Right lobe of liver (tissue), 6 donors: ENCODE results near the gene STK38L. TPM values are rescaled to one million over a fixed set of nuclear protein-coding genes. Genes with fewer than 3 reads are reported as not detected.
"Not testable (repeated sequence)": the region's sequence is repeated elsewhere in the genome, so short reads cannot be mapped to it uniquely, and the experiment has no call there.

ENCODE experiments used
- ATAC-seq, 4 donors: fragments of 200-7000 bp; cut with Tn5 transposase; one replicate each; pipeline ENCODE4 v1.9.1; 2020; ENCODE audit warnings: mild to moderate bottlenecking in 4 of 4, moderate library complexity in 4 of 4
- DNase-seq, 3 donors: peaks; one replicate each; pipeline ENCODE4 v3.0.0-alpha.2; 2020
- H3K27ac ChIP-seq, 3 donors: fragments of 200-600 bp; one replicate each; pipeline ENCODE4 v1.8.0; 2022
- H3K27me3 ChIP-seq, 2 donors: fragments of 200-600 bp; one replicate each; pipeline ENCODE4 v1.8.0; 2022
- H3K36me3 ChIP-seq, 4 donors: fragments of 200-600 bp; sonication (generic) in 1 of 4; one replicate each; pipeline versions ENCODE4 v1.5.1 to v1.8.0; 2017 to 2022; ENCODE audit warnings: control low read depth in 1 of 4
- H3K4me1 ChIP-seq, 4 donors: fragments of 200-600 bp; sonication (generic) in 1 of 4; one replicate each; pipeline versions ENCODE4 v1.5.1 to v1.8.0; 2017 to 2022; ENCODE audit warnings: control low read depth in 1 of 4
- H3K4me3 ChIP-seq, 3 donors: fragments of 200-600 bp; one replicate each; pipeline ENCODE4 v1.8.0; 2022
- H3K9me3 ChIP-seq, 4 donors: fragments of 200-600 bp; sonication (generic) in 1 of 4; one replicate each; pipeline versions ENCODE4 v1.5.1 to v1.8.0; 2017 to 2022; ENCODE audit warnings: control low read depth in 1 of 4
- POLR2A ChIP-seq: fragments of 450-650 bp; IDR thresholded peaks from one replicate; pipeline ENCODE4 v1.6.1; 2017; ENCODE audit warnings: antibody characterized with exemption, mild to moderate bottlenecking
- WGBS: methylation state at CpG from one replicate; pipeline ENCODE4 v1.1.6; 2018; ENCODE audit warnings: low coverage, low lambda C conversion rate; ENCODE audit not compliant: insufficient coverage; ENCODE audit errors: missing lambda C conversion rate; 5-methylcytosine and 5-hydroxymethylcytosine counted together
- intact Hi-C, 2 donors: fragments of 100-400 bp; cut with DNase I; formaldehyde crosslinking; loops; one replicate each; pipeline versions ENCODE4 v1.11.2 to v1.14.1; 2022
- total RNA-seq, 6 experiments: library from RNA; depleted of rRNA in 2 of 6; stranded (reverse); fragments of >200 nt in 2 of 6; fragmentation: NEBNext Ultra II Directional in 3 of 6; extraction: Animal tissue kit (Norgen Biotek cat#: 25700) in 3 of 6; gene quantifications; one replicate each; pipeline versions ENCODE4 v1.1.0 to v1.2.4, GENCODE V29; 2016 to 2023
- TF ChIP-seq, protein P1 (sequence below), 4 donors: fragments of 200-600 bp in 3 of 4; fragments of 450-650 bp in 1 of 4; IDR thresholded peaks; one replicate each; pipeline versions ENCODE4 v1.5.1 to v1.8.0; 2016 to 2022; ENCODE audit warnings: antibody characterized with exemption in 4 of 4, mild to moderate bottlenecking in 2 of 4
- donor health status: DM: no; HTN: yes; CAD: no.
- donor health status: DM: no; HTN: no; CAD: no.
- donor health status: DM: no; HTN: no; CAD: no.
- donor health status: DM: no; HTN: yes; CAD: no.
- donor health status: DM: no; HTN: yes; CAD: no.

The STK38L gene
- total RNA-seq, 6 experiments from 2014 or later, result 6.0 to 18.1 (median 7.3) TPM

DNA sequence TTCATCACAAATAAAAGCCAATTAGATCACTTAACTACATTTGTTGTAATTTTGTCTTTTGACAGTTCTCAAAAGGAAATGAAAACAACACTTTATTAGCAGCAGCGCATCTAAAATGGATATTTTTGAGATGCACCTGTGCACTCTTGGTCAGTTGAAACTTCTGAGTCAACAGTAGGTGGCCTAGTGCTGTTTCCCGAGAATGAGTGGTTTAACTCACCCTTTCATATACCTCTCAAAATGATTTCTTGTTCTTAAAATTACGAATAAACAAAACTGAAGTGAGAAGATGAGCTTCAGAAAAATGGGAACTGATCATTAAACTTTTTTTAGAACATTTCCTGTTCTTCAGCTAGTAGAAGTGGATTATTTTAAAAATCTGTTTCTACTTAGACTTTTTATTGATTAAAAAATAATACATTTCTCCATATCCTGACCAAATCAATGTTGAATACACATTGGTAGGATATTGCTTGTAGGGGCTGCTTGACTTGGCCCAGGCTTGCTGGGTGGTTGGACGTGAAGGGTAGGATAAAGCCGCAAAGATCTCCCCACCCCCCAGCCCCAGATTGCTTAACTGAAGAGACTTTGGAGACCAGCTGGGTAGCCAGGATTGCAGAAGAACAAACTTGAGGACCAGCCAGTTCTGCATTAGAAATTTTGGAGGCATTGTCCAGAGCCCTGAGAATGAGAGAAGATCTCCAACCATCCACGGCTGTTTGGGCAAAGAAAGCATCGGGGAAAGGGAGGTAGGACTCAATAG is 22.3 kb upstream of the STK38L start:
- Histone ChIP-seq H3K4me3 (no peak overlapping the region), H3K9me3 (no peaks in the 10 kb centered on the region), H3K27ac (no peak overlapping the region), H3K27me3 (no peaks in the 10 kb centered on the region), H3K36me3 (no peaks in the 10 kb centered on the region), H3K4me1 (no peaks in the 10 kb centered on the region)
- ATAC-seq (peak in 2 of 4 donors; percentile 30 to 48), DNase-seq (no peak)
- WGBS, result 70% methylated on average over 6 of the region's 7 CpGs
- intact Hi-C loops, result no loop called here
- TF ChIP-seq, protein P1, sequence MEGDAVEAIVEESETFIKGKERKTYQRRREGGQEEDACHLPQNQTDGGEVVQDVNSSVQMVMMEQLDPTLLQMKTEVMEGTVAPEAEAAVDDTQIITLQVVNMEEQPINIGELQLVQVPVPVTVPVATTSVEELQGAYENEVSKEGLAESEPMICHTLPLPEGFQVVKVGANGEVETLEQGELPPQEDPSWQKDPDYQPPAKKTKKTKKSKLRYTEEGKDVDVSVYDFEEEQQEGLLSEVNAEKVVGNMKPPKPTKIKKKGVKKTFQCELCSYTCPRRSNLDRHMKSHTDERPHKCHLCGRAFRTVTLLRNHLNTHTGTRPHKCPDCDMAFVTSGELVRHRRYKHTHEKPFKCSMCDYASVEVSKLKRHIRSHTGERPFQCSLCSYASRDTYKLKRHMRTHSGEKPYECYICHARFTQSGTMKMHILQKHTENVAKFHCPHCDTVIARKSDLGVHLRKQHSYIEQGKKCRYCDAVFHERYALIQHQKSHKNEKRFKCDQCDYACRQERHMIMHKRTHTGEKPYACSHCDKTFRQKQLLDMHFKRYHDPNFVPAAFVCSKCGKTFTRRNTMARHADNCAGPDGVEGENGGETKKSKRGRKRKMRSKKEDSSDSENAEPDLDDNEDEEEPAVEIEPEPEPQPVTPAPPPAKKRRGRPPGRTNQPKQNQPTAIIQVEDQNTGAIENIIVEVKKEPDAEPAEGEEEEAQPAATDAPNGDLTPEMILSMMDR (IDR thresholded peaks at IDR 0.05), result no peak
- TF ChIP-seq POLR2A, result no peak

- intact Hi-C loops, result no loop called here
- TF ChIP-seq, protein P1 (IDR thresholded peaks at IDR 0.05), result no peak
- no peak for TF ChIP-seq POLR2A
- DNase-seq (no peak), ATAC-seq (peak in 2 of 4 donors; percentile 27 to 46)
- Histone ChIP-seq H3K4me1 (no peaks in the 10 kb centered on the region), H3K36me3 (no peaks in the 10 kb centered on the region), H3K27me3 (no peaks in the 10 kb centered on the region), H3K4me3 (no peak overlapping the region), H3K27ac (no peak overlapping the region), H3K9me3 (no peaks in the 10 kb centered on the region)
- WGBS, result 38% methylated on average over 5 of the region's 5 CpGs
Measured at GRCh38 chr12:27226407-27226929, 17.6 kb upstream of the STK38L start.

DNA sequence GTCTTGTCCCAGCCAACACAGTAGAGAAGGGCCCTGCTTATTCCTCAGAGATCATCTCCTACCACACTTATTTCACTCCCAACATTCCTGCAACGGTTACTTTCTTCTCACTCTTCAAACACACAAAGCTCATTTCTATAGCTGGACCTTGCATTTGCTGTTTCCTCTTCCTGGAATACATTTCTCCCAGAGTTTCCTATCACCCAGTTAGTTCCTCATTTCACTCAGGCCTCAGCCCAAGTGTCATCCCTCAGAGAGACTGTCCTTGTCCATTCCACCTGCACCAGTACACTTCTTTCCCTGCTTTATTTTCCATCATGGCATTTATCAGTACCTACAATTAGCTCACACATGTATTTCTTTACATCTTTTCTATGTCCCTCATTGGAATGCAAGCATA is 14.7 kb upstream of the STK38L start:
- Histone ChIP-seq H3K36me3 (no peaks in the 10 kb centered on the region), H3K27ac (no peak overlapping the region), H3K4me3 (no peak overlapping the region), H3K4me1 (no peaks in the 10 kb centered on the region), H3K9me3 (no peaks in the 10 kb centered on the region), H3K27me3 (no peaks in the 10 kb centered on the region)
- TF ChIP-seq, protein P1 (IDR thresholded peaks at IDR 0.05), result no peak
- no peak for TF ChIP-seq POLR2A
- ATAC-seq (peak in 2 of 4 donors; percentile 35 to 45), DNase-seq (no peak)
- 67% methylated on average over 1 of the region's 1 CpG for WGBS
- intact Hi-C loops, result no loop called here

- WGBS, result 93% methylated on average over 3 of the region's 4 CpGs
- H3K36me3 ChIP-seq, intact Hi-C loops, ATAC-seq, H3K4me1 ChIP-seq, DNase-seq, H3K4me3 ChIP-seq, H3K27me3 ChIP-seq, H3K9me3 ChIP-seq, H3K27ac ChIP-seq: not testable (repeated sequence)
Measured at GRCh38 chr12:27231374-27231773, 12.7 kb upstream of the STK38L start.

- no peak for TF ChIP-seq POLR2A
- TF ChIP-seq, protein P1 (IDR thresholded peaks at IDR 0.05), result no peak
- Histone ChIP-seq H3K27me3 (no peaks in the 10 kb centered on the region), H3K4me1 (no peaks in the 10 kb centered on the region), H3K27ac (no peak overlapping the region), H3K9me3 (no peaks in the 10 kb centered on the region), H3K4me3 (no peak overlapping the region), H3K36me3 (no peaks in the 10 kb centered on the region)
- DNase-seq, result no peak
- ATAC-seq, result no peak
- intact Hi-C loops, result no loop called here
- 89% methylated on average over 3 of the region's 4 CpGs for WGBS
Measured at GRCh38 chr12:27233814-27234213, 10.3 kb upstream of the STK38L start.
